ENCODE measurements around the gene NME1.

NME1 gene

GRCh38 chr17:51197754-51198153 lies 44.4 kb downstream of the NME1 start:
- DNase-seq = no peak

DNA sequence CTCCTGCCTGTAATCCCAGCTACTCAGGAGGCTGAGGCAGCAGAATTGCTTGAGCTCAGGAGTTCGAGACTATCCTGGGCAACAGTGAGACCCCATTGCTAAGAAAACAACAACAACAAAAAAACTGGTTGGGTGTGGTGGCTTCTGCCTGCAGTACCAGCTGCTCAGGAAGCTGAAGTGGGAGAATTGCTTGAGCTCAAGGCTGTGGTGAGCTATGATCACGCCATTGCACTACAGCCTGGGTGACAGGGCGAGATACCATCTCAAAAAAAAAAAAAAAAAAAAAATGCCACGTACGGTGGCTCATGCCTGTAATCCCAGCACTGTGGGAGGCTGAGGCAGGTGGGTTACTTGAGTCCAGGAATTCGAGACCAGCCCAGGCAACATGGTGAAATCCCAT lies 46.9 kb downstream of the NME1 start:
- DNase-seq = no peak

DNA sequence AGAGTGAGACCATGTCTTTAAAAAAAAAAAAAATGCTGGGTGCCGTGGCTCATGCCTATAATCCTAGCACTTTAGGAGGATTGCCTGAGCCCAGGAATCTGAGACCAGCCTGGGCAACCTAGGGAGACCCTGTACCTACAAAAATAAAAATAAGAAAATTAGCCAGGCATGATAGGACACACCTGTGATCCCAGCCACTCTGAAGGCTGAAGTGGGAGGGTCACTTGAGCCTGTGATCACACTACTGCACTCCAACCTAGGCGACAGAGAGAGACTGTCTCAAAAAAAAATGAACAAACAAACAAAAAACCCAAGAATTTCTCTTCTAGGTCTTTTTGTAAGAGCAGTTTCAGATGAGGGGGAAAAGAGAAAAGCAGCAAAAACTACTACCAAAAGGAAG lies 47.5 kb downstream of the NME1 start:
- no peak for DNase-seq

- no peak for DNase-seq
Observed at GRCh38 chr17:51203838-51204237, 50.5 kb downstream of the NME1 start.
